Ovary (tissue), 3 donors: ENCODE data around the gene SRGAP2B.
"Not testable (repeated sequence)": the region's sequence is repeated elsewhere in the genome, so short reads cannot be mapped to it uniquely, and the experiment has no call there.

ENCODE experiments used
- CTCF ChIP-seq, 3 donors: fragments of 450-650 bp in 2 of 3; fragments of 200-600 bp in 1 of 3; IDR thresholded peaks; one replicate each; pipeline versions ENCODE4 v1.5.1 to v1.8.0; 2016 to 2022; ENCODE audit warnings: antibody characterized with exemption in 3 of 3, mild to moderate bottlenecking in 1 of 3
- EP300 ChIP-seq: sonication (generic); formaldehyde crosslinking; IDR thresholded peaks from one replicate; pipeline ENCODE4 v1.6.1; 2017; ENCODE audit warnings: antibody characterized with exemption
- POLR2A ChIP-seq: fragments of 450-650 bp; IDR thresholded peaks from one replicate; pipeline ENCODE4 v1.6.1; 2017; ENCODE audit warnings: antibody characterized with exemption, mild to moderate bottlenecking, moderate library complexity
- donor health status: DM: no; HTN: no; CAD: no.

GRCh38 chr1:144990611-144991010 is 104.5 kb downstream of the SRGAP2B start:
- not testable (repeated sequence) for TF ChIP-seq CTCF (IDR thresholded peaks at IDR 0.05); POLR2A; EP300
